HG03025 (cell line): ENCODE measurements around the gene ABHD5.

Experiments
- ATAC-seq: cut with Tn5 transposase; IDR thresholded peaks from one replicate; pipeline ENCODE4 v1.9.1; 2021; ENCODE audit warnings: mild to moderate bottlenecking, moderate library complexity; ENCODE audit not compliant: unreplicated experiment, low FRiP score

ABHD5 gene

DNA sequence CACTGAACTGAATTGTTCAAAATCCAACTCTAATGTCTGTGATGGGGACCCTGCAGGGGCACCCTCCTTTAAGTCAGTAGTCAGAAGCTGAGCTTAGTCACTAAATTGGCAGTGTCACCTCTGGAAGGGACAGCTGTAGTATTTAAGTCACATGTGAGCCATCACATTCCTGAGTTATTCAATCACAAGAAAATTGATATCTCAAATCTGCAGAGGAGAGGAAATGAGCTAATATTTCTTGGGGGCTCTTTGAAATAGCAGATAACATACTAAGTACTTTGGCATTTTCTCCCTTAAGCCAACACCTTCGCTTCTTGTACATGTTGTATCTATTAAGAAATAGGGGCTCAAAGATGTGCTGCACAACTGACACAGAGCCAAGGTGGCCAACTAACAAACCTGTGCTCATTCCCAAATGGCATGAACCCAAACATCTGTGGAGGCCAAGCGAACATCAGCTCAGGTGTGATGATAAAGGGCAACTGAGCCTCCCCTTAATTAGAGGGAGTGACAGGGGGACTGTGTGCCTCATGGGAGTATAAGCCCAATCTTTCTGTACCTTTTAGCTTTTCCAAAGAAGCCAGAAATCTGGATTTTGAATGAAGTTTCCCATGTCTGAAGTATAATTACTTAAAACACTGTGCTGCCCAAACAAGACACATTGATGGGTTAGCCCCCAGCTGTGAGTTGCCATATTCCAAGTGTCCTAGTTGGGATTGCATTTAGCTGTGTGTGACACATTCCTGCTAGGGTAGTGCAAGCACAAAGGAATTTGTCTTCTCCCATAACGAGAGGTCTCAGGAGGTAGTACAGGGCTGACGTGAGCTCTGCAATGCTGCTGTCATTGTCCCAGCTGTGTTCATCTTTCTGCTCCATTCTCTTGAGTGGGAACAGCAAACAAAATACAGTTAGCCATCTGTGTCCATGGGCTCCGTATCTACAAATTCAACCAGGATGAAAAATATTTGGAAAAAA is 63.3 kb downstream of the ABHD5 start:
- no peak for ATAC-seq

- ATAC-seq, result no peak
Observed at GRCh38 chr3:43755516-43756200, 64.9 kb downstream of the ABHD5 start.

DNA sequence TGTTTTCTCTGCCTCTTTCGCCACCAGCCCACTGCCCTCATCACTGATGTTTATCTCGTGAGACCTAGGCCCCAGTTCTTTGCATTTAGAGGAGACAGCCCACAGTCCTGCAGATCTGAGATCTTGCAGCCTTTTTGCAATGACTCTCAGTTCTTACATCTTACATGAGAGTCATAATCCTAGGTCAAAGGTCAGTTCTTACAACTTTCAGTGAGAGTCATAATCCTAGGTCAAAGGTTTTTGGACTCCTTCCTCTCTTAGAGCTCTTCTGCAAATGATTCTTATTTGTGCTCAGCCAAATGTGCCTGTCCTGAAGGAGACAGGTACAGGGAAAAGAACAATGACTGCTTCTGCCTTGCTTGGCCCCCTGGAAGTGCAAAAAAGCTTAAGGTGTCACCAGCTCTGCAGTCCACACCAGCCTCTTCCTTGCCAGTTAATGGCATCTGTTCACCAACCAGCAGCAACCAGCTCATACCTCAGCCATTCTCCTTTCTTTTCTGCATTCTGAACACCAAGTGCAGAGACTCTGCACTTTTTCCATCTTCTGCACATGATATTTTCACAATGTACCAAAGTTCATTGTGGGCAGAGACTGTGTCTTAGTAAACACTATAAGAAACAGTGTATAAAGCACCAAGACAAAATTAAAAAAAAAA is 67.1 kb downstream of the ABHD5 start:
- ATAC-seq, result no peak

- ATAC-seq, result no peak
Observed at GRCh38 chr3:43758592-43759225, 68.0 kb downstream of the ABHD5 start.

GRCh38 chr3:43759297-43759782 is 68.6 kb downstream of the ABHD5 start:
- no peak for ATAC-seq

GRCh38 chr3:43759938-43760337 is 69.2 kb downstream of the ABHD5 start:
- ATAC-seq, result no peak

GRCh38 chr3:43760938-43761337 is 70.2 kb downstream of the ABHD5 start:
- ATAC-seq, result no peak

GRCh38 chr3:43762451-43762850 is 71.7 kb downstream of the ABHD5 start:
- no peak for ATAC-seq

GRCh38 chr3:43764056-43764455 is 73.3 kb downstream of the ABHD5 start:
- no peak for ATAC-seq

DNA sequence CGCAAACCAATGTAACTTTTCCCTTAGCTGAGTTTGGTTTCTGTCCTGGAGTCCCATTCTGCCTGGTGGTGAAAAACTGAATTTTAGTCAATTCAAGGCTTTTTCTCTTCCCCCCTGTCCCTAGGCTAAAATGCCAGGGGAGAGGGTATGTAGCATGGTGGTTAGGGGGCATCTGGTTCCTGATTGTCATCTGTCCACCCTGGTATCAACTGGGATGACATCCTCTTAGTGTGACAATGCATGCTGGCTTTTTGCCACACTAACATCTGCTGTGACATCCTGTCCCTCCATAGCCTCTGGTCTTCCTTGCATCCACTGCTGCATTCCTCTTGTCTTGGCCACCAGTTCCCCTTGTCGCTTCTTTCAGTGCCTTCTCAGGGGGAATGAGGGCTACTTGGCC is 73.7 kb downstream of the ABHD5 start:
- no peak for ATAC-seq

GRCh38 chr3:43765521-43765971 is 74.8 kb downstream of the ABHD5 start:
- no peak for ATAC-seq

DNA sequence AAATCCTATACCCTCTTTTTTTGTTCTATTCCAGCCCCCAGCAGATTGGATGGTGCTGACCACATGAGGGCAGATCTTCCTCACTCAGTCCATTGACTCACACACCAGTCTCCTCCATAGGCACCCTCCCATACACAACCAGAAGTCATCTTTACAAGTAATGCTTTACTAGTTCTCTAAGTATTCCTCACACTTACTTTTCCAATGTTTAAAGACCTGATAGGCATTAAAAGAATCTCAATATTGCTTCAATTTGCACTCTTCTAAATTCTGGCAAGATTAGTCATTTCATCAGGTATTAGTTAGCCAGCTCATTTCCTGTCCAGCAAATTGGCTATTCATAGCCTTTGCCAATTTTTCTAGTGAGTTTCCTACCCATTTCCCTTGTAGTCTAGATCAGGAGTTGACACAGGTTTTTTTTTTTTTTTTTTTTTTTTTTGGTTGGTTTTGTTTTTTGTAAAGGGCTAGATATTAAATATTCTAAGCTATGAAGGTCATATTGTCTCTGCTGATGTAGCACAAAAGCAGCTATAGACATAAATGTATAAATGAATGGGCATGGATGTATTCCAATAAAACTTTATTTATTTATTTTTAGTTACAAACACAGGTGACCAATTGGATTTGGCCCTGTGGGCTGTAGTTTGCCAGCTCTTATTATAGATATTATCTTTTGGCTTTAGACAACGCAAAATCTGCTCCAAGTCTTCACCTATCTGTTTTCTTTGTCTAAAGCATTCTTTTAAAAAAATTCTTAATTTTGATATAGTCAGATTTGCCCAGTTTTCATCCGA is 76.1 kb downstream of the ABHD5 start:
- no peak for ATAC-seq

DNA sequence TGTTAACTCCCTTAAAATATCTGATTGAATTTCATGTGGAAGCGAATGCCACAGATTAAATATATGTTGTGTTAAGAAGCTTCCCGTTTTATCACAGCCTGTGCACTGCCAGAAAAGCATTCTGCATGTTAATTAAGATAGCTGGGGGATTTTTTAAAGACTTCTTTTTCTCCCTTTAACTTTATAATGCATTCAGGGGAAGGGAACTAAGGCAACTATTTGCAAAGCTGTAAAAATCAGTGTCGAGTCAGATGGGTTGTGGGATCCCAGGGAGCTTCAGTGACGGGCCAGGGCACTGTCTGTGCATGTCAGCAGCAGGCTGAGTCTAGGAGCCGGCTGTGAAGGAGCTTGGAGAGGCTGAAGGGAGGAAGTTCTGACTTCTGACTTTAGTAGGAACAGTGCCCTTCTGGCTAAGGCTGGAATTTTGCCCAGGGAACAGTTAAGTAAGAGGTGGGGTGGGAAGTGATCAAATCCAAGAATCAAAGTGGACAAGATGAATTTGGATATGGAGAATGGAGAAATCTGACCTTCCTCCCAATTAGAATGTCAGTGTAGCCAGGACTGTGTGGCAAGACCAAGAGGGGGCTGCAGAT is 77.7 kb downstream of the ABHD5 start:
- no peak for ATAC-seq

DNA sequence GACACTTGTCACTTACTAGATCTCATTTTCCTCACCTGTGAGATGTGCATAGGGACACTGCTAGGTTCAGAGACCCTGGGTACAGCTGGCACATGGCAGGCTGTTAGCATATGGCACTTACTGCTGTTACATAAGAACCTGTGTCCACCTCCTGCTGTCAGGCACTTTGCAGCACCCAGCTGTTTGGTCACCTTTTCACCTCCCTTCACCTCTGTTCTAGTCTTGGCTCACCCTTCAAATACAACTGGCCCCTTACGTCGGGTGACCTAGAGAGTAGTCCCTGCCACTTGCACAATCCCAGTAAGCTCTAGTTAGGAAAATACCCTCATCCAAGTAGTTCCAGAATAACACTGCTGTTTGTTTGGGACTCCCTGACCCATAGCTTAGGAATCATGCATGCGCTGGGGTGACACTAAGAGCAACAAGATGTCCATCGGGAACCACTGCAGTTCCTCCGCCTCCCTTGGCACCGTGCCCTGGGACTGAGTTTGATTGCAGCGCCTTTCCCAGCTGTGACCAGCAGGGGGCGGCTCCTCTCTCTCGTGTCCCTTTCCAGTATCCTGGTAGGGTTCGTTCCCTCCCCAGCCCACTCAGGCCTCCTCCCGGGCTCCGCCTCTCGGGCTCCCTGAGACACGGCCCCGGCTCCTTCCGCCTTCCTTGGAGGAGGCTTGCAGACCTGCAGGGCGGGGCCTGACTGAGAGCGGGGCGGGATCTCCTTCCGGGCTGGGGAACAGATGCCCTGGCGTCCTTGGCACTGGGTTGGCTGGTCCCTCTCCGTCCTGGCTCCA is 78.6 kb downstream of the ABHD5 start:
- peak; percentile 64 for ATAC-seq

DNA sequence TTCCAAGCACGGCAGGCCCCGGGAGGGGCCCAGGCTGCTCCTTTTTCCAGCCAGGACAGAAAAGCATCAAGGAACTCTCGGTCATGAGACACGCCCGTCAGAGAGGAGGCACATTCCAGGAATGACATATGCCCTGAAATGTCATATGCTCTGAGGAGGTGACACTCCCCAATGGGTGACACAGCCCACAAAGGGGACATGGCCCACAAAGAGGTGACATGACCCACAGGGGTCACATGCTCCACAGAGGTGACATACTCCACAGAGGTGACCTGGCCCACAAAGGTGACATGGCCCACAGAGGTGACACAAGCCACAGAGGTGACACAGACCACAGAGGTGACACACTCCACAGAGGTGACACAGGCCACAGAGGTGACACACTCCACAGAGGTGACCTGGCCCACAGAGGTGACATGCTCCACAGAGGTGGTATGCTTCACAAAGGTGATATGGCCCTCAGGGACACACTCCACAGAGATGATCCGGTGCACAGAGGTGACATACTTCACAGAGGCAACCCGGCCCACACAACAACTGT is 79.2 kb downstream of the ABHD5 start:
- ATAC-seq, result no peak

- ATAC-seq, result no peak
Observed at GRCh38 chr3:43770426-43771103, 79.8 kb downstream of the ABHD5 start.

GRCh38 chr3:43771610-43772009 is 80.9 kb downstream of the ABHD5 start:
- no peak for ATAC-seq
